Fibroblast of mammary gland (primary cell): ENCODE data around the gene KCNN4.

Source experiments
- DNase-seq: peaks from one replicate; pipeline ENCODE4 v3.0.0-alpha.2; 2010; ENCODE audit warnings: low read depth
- H3K4me3 ChIP-seq: 2 replicates; pipeline ENCODE4 v1.5.1; 2011; ENCODE audit warnings: low read depth, mild to moderate bottlenecking, low read length, moderate library complexity; ENCODE audit not compliant: control insufficient read depth
- TF ChIP-seq, protein P1 (sequence below): conservative IDR thresholded peaks from 2 replicates; pipeline ENCODE4 v1.5.1; 2011; ENCODE audit warnings: low read depth, low read length, inconsistent platforms; ENCODE audit not compliant: control insufficient read depth, insufficient read depth

KCNN4 gene

GRCh38 chr19:43721469-43722048, 59.2 kb downstream of the KCNN4 start:
- TF ChIP-seq, protein P1, sequence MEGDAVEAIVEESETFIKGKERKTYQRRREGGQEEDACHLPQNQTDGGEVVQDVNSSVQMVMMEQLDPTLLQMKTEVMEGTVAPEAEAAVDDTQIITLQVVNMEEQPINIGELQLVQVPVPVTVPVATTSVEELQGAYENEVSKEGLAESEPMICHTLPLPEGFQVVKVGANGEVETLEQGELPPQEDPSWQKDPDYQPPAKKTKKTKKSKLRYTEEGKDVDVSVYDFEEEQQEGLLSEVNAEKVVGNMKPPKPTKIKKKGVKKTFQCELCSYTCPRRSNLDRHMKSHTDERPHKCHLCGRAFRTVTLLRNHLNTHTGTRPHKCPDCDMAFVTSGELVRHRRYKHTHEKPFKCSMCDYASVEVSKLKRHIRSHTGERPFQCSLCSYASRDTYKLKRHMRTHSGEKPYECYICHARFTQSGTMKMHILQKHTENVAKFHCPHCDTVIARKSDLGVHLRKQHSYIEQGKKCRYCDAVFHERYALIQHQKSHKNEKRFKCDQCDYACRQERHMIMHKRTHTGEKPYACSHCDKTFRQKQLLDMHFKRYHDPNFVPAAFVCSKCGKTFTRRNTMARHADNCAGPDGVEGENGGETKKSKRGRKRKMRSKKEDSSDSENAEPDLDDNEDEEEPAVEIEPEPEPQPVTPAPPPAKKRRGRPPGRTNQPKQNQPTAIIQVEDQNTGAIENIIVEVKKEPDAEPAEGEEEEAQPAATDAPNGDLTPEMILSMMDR, result no peak
- H3K4me3 ChIP-seq, result no peak overlapping the region
- DNase-seq, result no peak

DNA sequence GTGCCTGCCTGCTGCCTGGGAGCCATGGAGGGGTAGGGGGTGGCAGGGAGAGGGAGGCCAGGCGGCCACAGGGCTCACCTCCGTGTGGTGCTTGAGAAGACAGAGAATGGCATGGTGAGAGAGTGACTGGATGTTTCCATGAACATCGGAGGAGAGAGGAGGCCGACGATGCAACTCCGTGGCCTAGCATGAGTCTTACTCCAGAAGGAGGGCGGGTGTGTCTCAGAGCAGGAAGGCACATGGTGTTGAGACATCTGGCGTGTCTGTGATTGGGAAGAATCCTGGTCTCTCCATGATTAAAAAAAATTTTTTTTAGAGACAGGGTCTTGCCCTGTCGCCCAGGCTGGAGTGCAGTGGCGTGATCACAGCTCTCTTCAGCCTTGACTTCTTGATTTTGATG, 59.8 kb downstream of the KCNN4 start:
- TF ChIP-seq, protein P1, result no peak
- DNase-seq, result peak; percentile 20
- H3K4me3 ChIP-seq, result no peak overlapping the region

- H3K4me3 ChIP-seq, result no peak overlapping the region
- TF ChIP-seq, protein P1, result no peak
- DNase-seq, result no peak
Observed at GRCh38 chr19:43719918-43720317, 60.9 kb downstream of the KCNN4 start.

- no peak overlapping the region for H3K4me3 ChIP-seq
- TF ChIP-seq, protein P1, result no peak
Observed at GRCh38 chr19:43719378-43719868, 61.4 kb downstream of the KCNN4 start.

GRCh38 chr19:43718627-43719377, 62.0 kb downstream of the KCNN4 start:
- TF ChIP-seq, protein P1, result no peak
- no peak for DNase-seq
- H3K4me3 ChIP-seq, result no peak overlapping the region

More at GRCh38 chr19:43719378-43719868, 61.4 kb downstream of the KCNN4 start:
- no peak for DNase-seq
